Endothelial cell (in vitro differentiated cells): Measurements from ENCODE around the gene MTRF1. TPM values are rescaled to one million over a fixed set of nuclear protein-coding genes. Genes with fewer than 3 reads are reported as not detected.

ENCODE experiments used
- DNase-seq: peaks from one replicate; pipeline ENCODE4 v3.0.0; 2021; ENCODE audit warnings: low spot score
- H3K27ac Mint-ChIP-seq: one replicate; pipeline ENCODE4 v1.8.0; 2021; ENCODE audit warnings: mixed read lengths, inconsistent platforms; ENCODE audit not compliant: unreplicated experiment
- H3K27me3 Mint-ChIP-seq: one replicate; pipeline ENCODE4 v1.8.0; 2021; ENCODE audit warnings: mild to moderate bottlenecking, moderate library complexity, mixed read lengths, inconsistent platforms; ENCODE audit not compliant: unreplicated experiment
- H3K36me3 Mint-ChIP-seq: one replicate; pipeline ENCODE4 v1.8.0; 2021; ENCODE audit warnings: mild to moderate bottlenecking, low read depth, mixed read lengths, inconsistent platforms; ENCODE audit not compliant: unreplicated experiment
- H3K4me1 Mint-ChIP-seq: one replicate; pipeline ENCODE4 v1.8.0; 2021; ENCODE audit warnings: mild to moderate bottlenecking, mixed read lengths, inconsistent platforms; ENCODE audit not compliant: unreplicated experiment
- H3K4me3 Mint-ChIP-seq: one replicate; pipeline ENCODE4 v1.8.0; 2021; ENCODE audit warnings: mild to moderate bottlenecking, mixed read lengths, inconsistent platforms; ENCODE audit not compliant: unreplicated experiment
- H3K9me3 Mint-ChIP-seq: one replicate; pipeline ENCODE4 v1.8.0; 2021; ENCODE audit warnings: mixed read lengths, inconsistent platforms; ENCODE audit not compliant: unreplicated experiment
- total RNA-seq: library from RNA; stranded (reverse); fragmentation: NEBNext Ultra II Directional; extraction: Animal tissue kit (Norgen Biotek cat#: 25700); gene quantifications from one replicate; pipeline ENCODE4 v1.2.1, GENCODE V29; 2021; ENCODE audit not compliant: unreplicated experiment
- TF ChIP-seq, protein P1 (sequence below): fragments of 200-600 bp; sonication (generic); IDR thresholded peaks from one replicate; pipeline ENCODE4 v1.5.0; 2021; ENCODE audit warnings: antibody characterized with exemption; ENCODE audit not compliant: unreplicated experiment

Gene MTRF1
- total RNA-seq, 1 donor from 2014 or later = 10.1 TPM

DNA sequence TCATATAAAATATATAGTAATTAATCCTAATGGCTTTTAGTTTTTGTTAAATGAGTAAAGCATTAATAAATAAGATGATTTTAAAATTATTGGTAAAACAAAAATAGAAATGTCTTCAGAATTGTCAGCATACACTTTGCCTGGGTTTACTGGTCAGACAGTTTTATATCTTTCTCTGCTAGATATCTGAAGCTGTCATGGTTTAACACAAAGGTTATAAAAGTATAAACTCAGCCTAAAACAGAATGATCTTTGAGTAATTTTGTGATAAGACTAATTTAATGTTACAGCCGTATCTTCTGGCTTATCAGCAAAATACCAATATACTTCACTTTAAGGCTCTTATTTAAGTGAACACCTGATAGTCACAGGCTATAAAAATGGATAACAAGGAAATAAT, 29.9 kb upstream of the MTRF1 start:
- Mint-ChIP-seq H3K4me1 (no peaks in the 10 kb centered on the region), H3K27me3 (peaks cover 1% of the 10 kb centered on the region), H3K4me3 (no peak overlapping the region), H3K36me3 (no peaks in the 10 kb centered on the region), H3K27ac (no peak overlapping the region), H3K9me3 (no peaks in the 10 kb centered on the region)
- no peak for DNase-seq
- TF ChIP-seq, protein P1, sequence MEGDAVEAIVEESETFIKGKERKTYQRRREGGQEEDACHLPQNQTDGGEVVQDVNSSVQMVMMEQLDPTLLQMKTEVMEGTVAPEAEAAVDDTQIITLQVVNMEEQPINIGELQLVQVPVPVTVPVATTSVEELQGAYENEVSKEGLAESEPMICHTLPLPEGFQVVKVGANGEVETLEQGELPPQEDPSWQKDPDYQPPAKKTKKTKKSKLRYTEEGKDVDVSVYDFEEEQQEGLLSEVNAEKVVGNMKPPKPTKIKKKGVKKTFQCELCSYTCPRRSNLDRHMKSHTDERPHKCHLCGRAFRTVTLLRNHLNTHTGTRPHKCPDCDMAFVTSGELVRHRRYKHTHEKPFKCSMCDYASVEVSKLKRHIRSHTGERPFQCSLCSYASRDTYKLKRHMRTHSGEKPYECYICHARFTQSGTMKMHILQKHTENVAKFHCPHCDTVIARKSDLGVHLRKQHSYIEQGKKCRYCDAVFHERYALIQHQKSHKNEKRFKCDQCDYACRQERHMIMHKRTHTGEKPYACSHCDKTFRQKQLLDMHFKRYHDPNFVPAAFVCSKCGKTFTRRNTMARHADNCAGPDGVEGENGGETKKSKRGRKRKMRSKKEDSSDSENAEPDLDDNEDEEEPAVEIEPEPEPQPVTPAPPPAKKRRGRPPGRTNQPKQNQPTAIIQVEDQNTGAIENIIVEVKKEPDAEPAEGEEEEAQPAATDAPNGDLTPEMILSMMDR = no peak

DNA sequence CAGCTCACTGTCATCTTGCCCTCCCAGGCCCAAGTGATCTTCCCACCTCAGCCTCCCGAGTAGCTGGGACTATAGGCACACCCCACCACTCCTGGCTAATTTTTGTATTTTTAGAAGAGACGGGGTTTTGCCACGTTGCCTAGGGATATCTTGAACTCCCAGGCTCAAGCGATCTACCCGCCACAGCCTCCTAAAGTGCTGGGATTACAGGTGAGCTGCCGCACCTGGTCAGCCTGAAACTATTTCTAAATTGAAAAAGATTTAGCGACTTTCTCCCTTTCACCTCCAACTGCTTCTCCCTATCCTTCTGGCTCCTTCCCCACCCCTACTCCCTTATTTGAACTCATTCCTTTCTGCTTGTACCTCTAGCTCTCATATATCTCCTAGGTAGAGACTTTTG, 27.9 kb upstream of the MTRF1 start:
- H3K9me3 Mint-ChIP-seq = no peaks in the 10 kb centered on the region
- H3K4me1 Mint-ChIP-seq = no peaks in the 10 kb centered on the region
- no peak overlapping the region for H3K4me3 Mint-ChIP-seq
- no peak for DNase-seq
- H3K36me3 Mint-ChIP-seq = no peaks in the 10 kb centered on the region
- TF ChIP-seq, protein P1 = no peak
- peaks cover 1% of the 10 kb centered on the region for H3K27me3 Mint-ChIP-seq
- H3K27ac Mint-ChIP-seq = no peak overlapping the region

DNA sequence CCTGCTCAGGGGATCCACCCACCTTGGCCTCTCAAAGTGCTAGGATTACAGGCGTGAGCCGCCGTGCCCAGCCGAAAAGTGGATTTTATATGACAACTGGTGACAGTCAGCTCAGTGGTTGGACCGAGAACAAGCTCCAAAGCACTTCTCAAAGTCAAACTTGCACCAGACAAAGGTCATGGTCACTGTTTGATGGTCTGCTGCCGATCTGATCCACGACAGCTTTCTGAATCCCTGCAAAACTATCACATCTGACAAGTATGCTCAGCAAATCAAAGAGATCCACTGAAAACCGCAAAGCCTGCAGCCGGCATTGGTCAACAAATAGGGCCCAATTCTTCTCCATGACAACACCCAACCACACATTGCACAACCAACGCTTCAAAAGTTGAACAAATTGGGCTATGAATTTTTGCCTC, 26.1 kb upstream of the MTRF1 start:
- H3K36me3 Mint-ChIP-seq = no peaks in the 10 kb centered on the region
- peaks cover 1% of the 10 kb centered on the region for H3K27me3 Mint-ChIP-seq
- no peaks in the 10 kb centered on the region for H3K4me1 Mint-ChIP-seq
- no peaks in the 10 kb centered on the region for H3K9me3 Mint-ChIP-seq
- H3K4me3 Mint-ChIP-seq = no peak overlapping the region
- no peak for DNase-seq
- TF ChIP-seq, protein P1 = no peak
- H3K27ac Mint-ChIP-seq = no peak overlapping the region

DNA sequence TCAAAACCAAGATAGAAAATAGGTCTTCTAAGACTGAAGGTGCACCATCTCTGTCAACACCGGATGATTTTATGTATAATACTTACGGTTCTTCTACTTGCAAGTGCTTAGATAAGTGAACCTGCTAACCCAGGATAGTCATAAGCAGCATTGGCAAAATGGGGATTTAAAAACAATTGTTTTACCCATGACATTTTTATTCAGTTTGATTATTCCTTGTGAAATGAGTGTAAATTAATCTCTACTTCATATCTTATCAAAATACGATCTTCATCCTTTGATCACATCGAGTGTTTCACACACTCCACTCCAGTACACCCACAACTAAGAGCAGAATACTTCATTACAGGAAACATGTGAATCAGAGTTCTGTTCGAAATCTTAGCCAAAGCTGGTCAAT, 23.0 kb upstream of the MTRF1 start:
- no peaks in the 10 kb centered on the region for H3K4me1 Mint-ChIP-seq
- no peaks in the 10 kb centered on the region for H3K27me3 Mint-ChIP-seq
- no peaks in the 10 kb centered on the region for H3K9me3 Mint-ChIP-seq
- TF ChIP-seq, protein P1 = no peak
- no peak for DNase-seq
- H3K36me3 Mint-ChIP-seq = no peaks in the 10 kb centered on the region
- H3K4me3 Mint-ChIP-seq = no peak overlapping the region
- no peak overlapping the region for H3K27ac Mint-ChIP-seq

DNA sequence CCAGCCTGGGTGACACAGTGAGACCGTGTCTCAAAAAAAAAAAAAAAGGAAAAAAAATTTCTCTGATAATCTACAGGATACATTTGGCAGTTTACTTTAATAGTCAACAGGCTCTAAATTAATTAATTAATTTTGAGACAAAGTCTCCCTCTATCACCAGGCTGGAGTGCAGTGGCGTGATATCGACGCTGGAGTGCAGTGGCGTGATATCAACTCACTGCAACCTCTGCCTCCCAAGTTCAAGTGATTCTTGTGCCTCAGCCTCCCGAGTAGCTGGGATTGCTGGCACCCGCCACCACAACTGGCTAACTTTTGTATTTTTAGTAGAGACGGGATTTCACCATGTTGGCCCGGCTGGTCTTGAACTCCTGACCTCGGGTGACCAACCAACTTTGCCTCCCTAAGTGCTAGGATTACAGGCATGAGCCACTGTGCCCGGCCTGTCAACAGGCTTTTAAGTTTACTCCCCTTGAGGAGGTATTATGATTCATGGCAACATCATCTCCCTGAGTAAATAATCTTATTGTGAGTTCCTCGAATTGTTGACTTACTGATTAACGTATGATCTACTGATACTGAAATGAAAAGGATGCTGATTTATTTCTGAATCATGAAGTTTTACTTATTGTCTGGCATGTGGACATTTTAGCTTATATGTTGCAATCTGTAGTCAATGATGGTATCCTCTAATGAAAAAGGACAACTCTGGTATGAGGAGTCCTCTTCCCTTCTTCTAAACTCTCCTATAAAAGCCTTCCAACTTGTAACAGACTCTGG, 21.3 kb upstream of the MTRF1 start:
- H3K4me3 Mint-ChIP-seq = no peak overlapping the region
- H3K27me3 Mint-ChIP-seq = peaks cover 4% of the 10 kb centered on the region
- no peak overlapping the region for H3K27ac Mint-ChIP-seq
- H3K9me3 Mint-ChIP-seq = no peaks in the 10 kb centered on the region
- TF ChIP-seq, protein P1 = no peak
- no peak for DNase-seq
- H3K4me1 Mint-ChIP-seq = no peaks in the 10 kb centered on the region
- no peaks in the 10 kb centered on the region for H3K36me3 Mint-ChIP-seq
